H1 (cell line): Measurements from ENCODE around the gene DGKI. TPM values are rescaled to one million over a fixed set of nuclear protein-coding genes. Genes with fewer than 3 reads are reported as not detected.

Experiments
- CTCF ChIA-PET: fragments of 300-600 bp; sonication (Branson Sonifier 250); formaldehyde crosslinking; loops from one replicate; lab custom pipeline; 2021; ENCODE audit not compliant: partially characterized antibody; lab: Charles Lee
- POLR2A ChIA-PET: fragments of 300-600 bp; sonication (Branson Sonifier 250); formaldehyde crosslinking; loops from one replicate; lab custom pipeline; 2021; ENCODE audit warnings: inconsistent platforms; ENCODE audit not compliant: partially characterized antibody; lab: Charles Lee
- DNase-seq, 2 experiments: peaks; one replicate each; pipeline versions ENCODE4 v3.0.0 to v3.0.0-alpha.2; 2010 to 2022; ENCODE audit warnings: low spot score in 2 of 2, low read depth in 1 of 2, mixed read lengths in 1 of 2
- FAIRE-seq: peaks from 2 replicates; lab custom pipeline; 2011; peaks lifted over from hg19 to GRCh38; lab: Jason Lieb, UNC
- H2AFZ ChIP-seq: 2 replicates; pipeline ENCODE4 v1.8.1; 2012; ENCODE audit warnings: low read length, inconsistent platforms
- H2AK5ac ChIP-seq: 2 replicates; pipeline ENCODE4 v1.6.1; 2013; ENCODE audit warnings: low read depth, low read length
- H2BK120ac ChIP-seq: replicated peaks from 2 replicates; pipeline ENCODE3; 2013; ENCODE audit warnings: low read depth, low read length, inconsistent platforms
- H2BK12ac ChIP-seq: 2 replicates; pipeline ENCODE4 v1.6.1; 2013; ENCODE audit warnings: low read depth, low read length
- H2BK15ac ChIP-seq: 2 replicates; pipeline ENCODE4 v1.6.1; 2013; ENCODE audit warnings: low read length
- H2BK20ac ChIP-seq: 2 replicates; pipeline ENCODE4 v1.6.1; 2013; ENCODE audit warnings: low read length
- H2BK5ac ChIP-seq: 2 replicates; pipeline ENCODE4 v1.6.1; 2013; ENCODE audit warnings: low read depth, low read length
- H3K14ac ChIP-seq: 2 replicates; pipeline ENCODE4 v1.6.1; 2013; ENCODE audit warnings: inconsistent platforms; ENCODE audit not compliant: insufficient read length
- H3K18ac ChIP-seq: 2 replicates; pipeline ENCODE4 v1.6.1; 2013; ENCODE audit warnings: low read length; ENCODE audit errors: extremely low read depth
- H3K23ac ChIP-seq: 2 replicates; pipeline ENCODE4 v1.6.1; 2013; ENCODE audit warnings: inconsistent platforms; ENCODE audit not compliant: insufficient read length
- H3K23me2 ChIP-seq: 2 replicates; pipeline ENCODE4 v1.6.1; 2013; ENCODE audit warnings: low read depth, low read length
- H3K27ac ChIP-seq: 2 replicates; pipeline ENCODE4 v1.6.1; 2011; ENCODE audit warnings: low read depth, low read length, inconsistent platforms
- H3K27me3 ChIP-seq, 4 experiments: replicated peaks in 1 of 4; 1 replicate in 1 of 4; 2 replicates in 3 of 4; pipeline versions ENCODE4 v1.6.1 to v1.8.1; 2011 to 2013; ENCODE audit warnings: low read length in 3 of 4, mild to moderate bottlenecking in 3 of 4, inconsistent platforms in 2 of 4, mixed read lengths in 2 of 4, moderate library complexity in 1 of 4; ENCODE audit not compliant: control insufficient read depth in 3 of 4, insufficient read depth in 3 of 4; ENCODE audit errors: extremely low read depth in 1 of 4
- H3K36me3 ChIP-seq, 4 experiments: 2 replicates each; pipeline versions ENCODE4 v1.6.1 to v1.8.1; 2011 to 2013; ENCODE audit warnings: mild to moderate bottlenecking in 4 of 4, low read length in 3 of 4, moderate library complexity in 2 of 4, control low read depth in 1 of 4, inconsistent platforms in 1 of 4; ENCODE audit not compliant: insufficient read depth in 4 of 4, control insufficient read depth in 2 of 4
- H3K4ac ChIP-seq: replicated peaks from 2 replicates; pipeline ENCODE3; 2013; ENCODE audit warnings: low read length, low read depth, mixed read lengths, inconsistent platforms; ENCODE audit not compliant: insufficient read length
- H3K4me1 ChIP-seq, 4 experiments: replicated peaks in 1 of 4; 1 replicate in 1 of 4; 2 replicates in 3 of 4; pipeline versions ENCODE4 v1.6.1 to v1.8.1; 2011 to 2013; ENCODE audit warnings: low read length in 3 of 4, inconsistent platforms in 2 of 4, mixed read lengths in 1 of 4; ENCODE audit not compliant: insufficient read depth in 4 of 4, control insufficient read depth in 3 of 4
- H3K4me2 ChIP-seq, 2 experiments: 2 replicates each; pipeline versions ENCODE4 v1.6.1 to v1.8.1; 2011 to 2013; ENCODE audit warnings: low read depth in 2 of 2, low read length in 2 of 2, control low read depth in 1 of 2, inconsistent platforms in 1 of 2, mild to moderate bottlenecking in 1 of 2; ENCODE audit not compliant: insufficient read depth in 1 of 2
- H3K4me3 ChIP-seq, 4 experiments: fragments of 200-600, 300-600 bp in 1 of 4; sonication (generic), shearing (Covaris generic), sonication (Bioruptor Twin) in 1 of 4; 2 replicates each; pipeline versions ENCODE4 v1.5.1 to v1.8.1; 2011 to 2016; ENCODE audit warnings: low read length in 4 of 4, low read depth in 3 of 4, control low read depth in 2 of 4, inconsistent platforms in 2 of 4, mild to moderate bottlenecking in 2 of 4, mixed read lengths in 1 of 4, moderate library complexity in 1 of 4; ENCODE audit not compliant: insufficient read depth in 2 of 4; ENCODE audit errors: extremely low read depth in 1 of 4
- H3K56ac ChIP-seq: replicated peaks from 2 replicates; pipeline ENCODE3; 2013; ENCODE audit warnings: low read depth, mild to moderate bottlenecking, mixed read lengths, low read length, inconsistent platforms; ENCODE audit not compliant: insufficient read length
- H3K79me1 ChIP-seq: 2 replicates; pipeline ENCODE4 v1.6.1; 2013; ENCODE audit warnings: low read depth, low read length, control low read depth
- H3K79me2 ChIP-seq, 2 experiments: 2 replicates each; pipeline versions ENCODE4 v1.6.1 to v1.8.1; 2012 to 2013; ENCODE audit warnings: low read length in 2 of 2, mild to moderate bottlenecking in 2 of 2, inconsistent platforms in 1 of 2; ENCODE audit not compliant: insufficient read depth in 2 of 2, control insufficient read depth in 1 of 2
- H3K9ac ChIP-seq, 4 experiments: replicated peaks in 1 of 4; 1 replicate in 1 of 4; 2 replicates in 3 of 4; pipeline versions ENCODE4 v1.6.1 to v1.8.1; 2011 to 2013; ENCODE audit warnings: low read depth in 3 of 4, low read length in 3 of 4, control low read depth in 2 of 4, mild to moderate bottlenecking in 2 of 4, moderate library complexity in 2 of 4, inconsistent platforms in 1 of 4; ENCODE audit errors: extremely low read depth in 1 of 4
- H3K9me3 ChIP-seq, 2 experiments: 2 replicates each; pipeline versions ENCODE4 v1.6.1 to v1.8.1; 2012 to 2013; ENCODE audit warnings: mild to moderate bottlenecking in 2 of 2, moderate library complexity in 2 of 2, control low read depth in 1 of 2, inconsistent platforms in 1 of 2, low read depth in 1 of 2, low read length in 1 of 2, mixed read lengths in 1 of 2; ENCODE audit not compliant: insufficient read depth in 2 of 2
- H4K20me1 ChIP-seq, 2 experiments: replicated peaks in 1 of 2; 2 replicates each; pipeline versions ENCODE3 to v1.8.1; 2011 to 2013; ENCODE audit warnings: inconsistent platforms in 2 of 2, low read length in 2 of 2, mild to moderate bottlenecking in 1 of 2; ENCODE audit not compliant: insufficient read depth in 2 of 2, control insufficient read depth in 1 of 2
- H4K5ac ChIP-seq: 2 replicates; pipeline ENCODE4 v1.6.1; 2013; ENCODE audit warnings: low read length, low read depth, mixed read lengths, inconsistent platforms; ENCODE audit not compliant: insufficient read length
- H4K8ac ChIP-seq: 2 replicates; pipeline ENCODE4 v1.8.0; 2013; ENCODE audit warnings: mild to moderate bottlenecking, moderate library complexity, low read length, inconsistent platforms; ENCODE audit not compliant: insufficient read depth; ENCODE audit errors: extremely low read depth
- H4K91ac ChIP-seq: replicated peaks from 2 replicates; pipeline ENCODE3; 2013; ENCODE audit warnings: low read length, mixed read lengths, inconsistent platforms; ENCODE audit not compliant: insufficient read length
- ATF2 ChIP-seq: IDR thresholded peaks from 2 replicates; pipeline ENCODE4 v1.6.1; 2012; ENCODE audit warnings: low read length, inconsistent platforms
- ATF3 ChIP-seq: IDR thresholded peaks from 2 replicates; pipeline ENCODE4 v1.6.1; 2011; ENCODE audit warnings: low read depth, mild to moderate bottlenecking, low read length; ENCODE audit not compliant: insufficient read depth
- CEBPB ChIP-seq: IDR thresholded peaks from 2 replicates; pipeline ENCODE4 v1.6.1; 2012; ENCODE audit warnings: low read depth, low read length
- RAD21 ChIP-seq, 2 experiments: IDR thresholded peaks in 1 of 2; conservative IDR thresholded peaks in 1 of 2; 2 replicates each; pipeline ENCODE4 v1.6.1; 2011; ENCODE audit warnings: low read depth in 2 of 2, low read length in 2 of 2, improper control_type of control experiment in 1 of 2, inconsistent platforms in 1 of 2, mild to moderate bottlenecking in 1 of 2, moderate library complexity in 1 of 2
- RBBP5 ChIP-seq: IDR thresholded peaks from 2 replicates; pipeline ENCODE4 v1.7.1; 2012; ENCODE audit warnings: low read depth, mild to moderate bottlenecking, inconsistent platforms, low read length, moderate library complexity, borderline replicate concordance
- RFX5 ChIP-seq: IDR thresholded peaks from 2 replicates; pipeline ENCODE4 v1.6.1; 2011; ENCODE audit warnings: low read depth, low read length, improper control_type of control experiment, borderline replicate concordance
- SAP30 ChIP-seq: fragments of 300-600 bp; sonication (generic); IDR thresholded peaks from 2 replicates; pipeline ENCODE4 v1.7.1; 2012; ENCODE audit warnings: low read length, moderate library complexity, mild to moderate bottlenecking, inconsistent platforms; ENCODE audit not compliant: insufficient read depth, insufficient replicate concordance
- SIN3A ChIP-seq, 2 experiments: IDR thresholded peaks in 1 of 2; conservative IDR thresholded peaks in 1 of 2; 2 replicates each; pipeline ENCODE4 v1.6.1; 2011 to 2012; ENCODE audit warnings: low read length in 2 of 2, improper control_type of control experiment in 1 of 2, low read depth in 1 of 2, mild to moderate bottlenecking in 1 of 2
- SP4 ChIP-seq: IDR thresholded peaks from 2 replicates; pipeline ENCODE4 v1.6.1; 2012; ENCODE audit warnings: low read length, inconsistent platforms
- TAF1 ChIP-seq: IDR thresholded peaks from 2 replicates; pipeline ENCODE4 v1.6.1; 2011; ENCODE audit warnings: mild to moderate bottlenecking, low read depth, low read length
- TAF7 ChIP-seq: optimal IDR thresholded peaks from 2 replicates; pipeline ENCODE3; 2011; ENCODE audit warnings: low read depth, mild to moderate bottlenecking, inconsistent platforms, low read length, moderate library complexity, borderline replicate concordance
- WGBS, 2 experiments: shearing (Covaris generic) in 1 of 2; methylation state at CpG; one replicate each; pipeline versions ENCODE4 v1.1.6 to v1.1.7; 2013 to 2015; ENCODE audit warnings: low lambda C conversion rate in 2 of 2, mixed read lengths in 2 of 2, inconsistent platforms in 1 of 2, low coverage in 1 of 2, missing lambda C conversion rate in 1 of 2; ENCODE audit not compliant: insufficient replicate concordance in 2 of 2, insufficient coverage in 1 of 2, insufficient read length in 1 of 2; ENCODE audit errors: extremely low coverage in 1 of 2, missing lambda C conversion rate in 1 of 2; 5-methylcytosine and 5-hydroxymethylcytosine counted together
- polyA plus RNA-seq, 7 experiments: library from polyadenylated mRNA; depleted of rRNA in 3 of 7; stranded (reverse) in 5 of 7; unstranded in 2 of 7; fragments of >200 nt in 5 of 7; fragments of 200-250 nt in 2 of 7; gene quantifications; 1 replicate in 5 of 7; 2 replicates in 1 of 7; 4 replicates in 1 of 7; pipeline versions ENCODE4 v1.2.1 to v1.2.3, GENCODE V29; 2011 to 2013; ENCODE audit warnings: missing spikeins in 2 of 7, mixed read lengths in 2 of 7
- total RNA-seq: library from RNA; stranded (reverse); fragmentation: NEBNext Ultra II Directional; extraction: Animal tissue kit (Norgen Biotek cat#: 25700); gene quantifications from 2 replicates; pipeline ENCODE4 v1.2.1, GENCODE V29; 2021

The DGKI gene
- total and polyA plus RNA-seq, 2 of the 8 experiments (the other 6 are each of a cell fraction or from before 2014, with no cell fraction given) = 0.20 to 0.71 TPM

GRCh38 chr7:137813541-137813940 is 33.2 kb downstream of the DGKI start:
- H4K8ac ChIP-seq = no peak overlapping the region
- H2BK5ac ChIP-seq = no peak overlapping the region
- no peak overlapping the region for H2BK15ac ChIP-seq
- no peak overlapping the region for H3K27ac ChIP-seq
- H2AFZ ChIP-seq = no peak overlapping the region
- no peaks in the 10 kb centered on the region for H3K79me2 ChIP-seq
- H3K23me2 ChIP-seq = peaks cover 1% of the 10 kb centered on the region; the same call in 1 of the 2 replicates
- no peak overlapping the region for H4K5ac ChIP-seq
- H2BK20ac ChIP-seq = no peak overlapping the region
- H2BK12ac ChIP-seq = no peak overlapping the region
- H3K4ac ChIP-seq = no peak overlapping the region
- H3K56ac ChIP-seq = no peak overlapping the region
- H3K18ac ChIP-seq = no peak overlapping the region
- H3K23ac ChIP-seq = no peak overlapping the region
- no peaks in the 10 kb centered on the region for H3K27me3 ChIP-seq
- POLR2A ChIA-PET = no interaction called here
- no peak overlapping the region for H2BK120ac ChIP-seq
- H3K9ac ChIP-seq = no peak overlapping the region
- H2AK5ac ChIP-seq = no peak overlapping the region
- H3K14ac ChIP-seq = no peak overlapping the region
- CTCF ChIA-PET = interaction anchor here (0.5 to 6.1 kb wide), 6 partner anchors 11 to 194 kb away, joined by 3 to 36 read pairs (median 4); no protein-coding TSS in a partner anchor
- no peaks in the 10 kb centered on the region for H3K79me1 ChIP-seq
- H3K4me3 ChIP-seq = no peak overlapping the region
- H3K9me3 ChIP-seq = no peaks in the 10 kb centered on the region
- DNase-seq (no peak), FAIRE-seq (no peak)
- no peaks in the 10 kb centered on the region for H3K36me3 ChIP-seq
- WGBS, 2 experiments = 86% methylated on average over 1 of the region's 1 CpG; no CpG with 5 or more reads in 1 of the 2 experiments
- H3K4me2 ChIP-seq = no peak overlapping the region
- no peaks in the 10 kb centered on the region for H4K20me1 ChIP-seq
- no peak overlapping the region for H4K91ac ChIP-seq
- no peaks in the 10 kb centered on the region for H3K4me1 ChIP-seq
- TF ChIP-seq SP4 (no peak), SIN3A (conservative IDR thresholded peaks at IDR 0.05 in 1 of 2, IDR thresholded peaks at IDR 0.05 in 1 of 2; ENCODE audit: low read depth in 1 of 2, low read length in 2 of 2) (no peak), RAD21 (IDR thresholded peaks at IDR 0.05 in 1 of 2, conservative IDR thresholded peaks at IDR 0.05 in 1 of 2; ENCODE audit: low read depth in 2 of 2, low read length in 2 of 2) (no peak), TAF1 (no peak), RBBP5 (no peak), SAP30 (no peak), ATF2 (no peak), RFX5 (no peak), ATF3 (no peak), CEBPB (no peak), TAF7 (no peak)
